Right renal cortex interstitium (tissue), 3 donors: ENCODE data around the gene NADK2. TPM values are rescaled to one million over a fixed set of nuclear protein-coding genes. Genes with fewer than 3 reads are reported as not detected.

Source experiments
- polyA plus RNA-seq, 3 donors: library from polyadenylated mRNA; unstranded; fragments of 120-200 nt; gene quantifications; one replicate each; pipeline ENCODE4 v1.2.1, GENCODE V29; 2013; ENCODE audit not compliant: insufficient read length in 3 of 3

The NADK2 gene
- polyA plus RNA-seq, 3 donors, result 54.0 to 60.4 (median 59.4) TPM

Other genes with a start within 250 kb of the NADK2 start
- gene UGT3A2, start 175.0 kb downstream of the NADK2 start, polyA plus RNA-seq, result 10 to 100 TPM; 10.2 to 15.8 (median 13.6) TPM
- 10 to 100 TPM; 17.7 to 20.7 (median 18.1) TPM for gene LMBRD2, start 90.0 kb downstream of the NADK2 start, polyA plus RNA-seq
- 10 to 100 TPM; 41.4 to 45.0 (median 43.4) TPM for gene SKP2, start 89.8 kb downstream of the NADK2 start, polyA plus RNA-seq
- 1 to 10 TPM; 7.6 to 8.3 (median 7.7) TPM for gene RANBP3L, start 60.0 kb upstream of the NADK2 start, polyA plus RNA-seq